A549 (cell line): ENCODE data around the gene TRPC6.

Experiments used
- EP300 ChIP-seq, 2 experiments: fragments of >200 bp; sonication (Bioruptor Twin); formaldehyde crosslinking; IDR thresholded peaks; 2 replicates in 1 of 2; 3 replicates in 1 of 2; pipeline ENCODE4 v1.6.1; 2016 to 2017
- HDAC2 ChIP-seq: fragments of 200-600 bp; sonication (generic); IDR thresholded peaks from 2 replicates; pipeline ENCODE4 v1.6.1; 2016
- HOXA7 ChIP-seq: fragments of 250-450 bp; sonication (Bioruptor Pico); IDR thresholded peaks from 2 replicates; pipeline ENCODE4 v1.5.0; 2020; ENCODE audit warnings: mild to moderate bottlenecking, moderate library complexity
- JUN ChIP-seq, 2 experiments: fragments of >200 bp; sonication (Bioruptor Twin); formaldehyde crosslinking; IDR thresholded peaks; 2 replicates in 1 of 2; 3 replicates in 1 of 2; pipeline ENCODE4 v1.6.1; 2016 to 2017
- NFE2L2 ChIP-seq: fragments of 150-350 bp; conservative IDR thresholded peaks from 2 replicates; pipeline ENCODE4 v1.6.1; 2014; ENCODE audit warnings: low read length
- NR3C1 ChIP-seq: fragments of >200 bp; sonication (Bioruptor Twin); formaldehyde crosslinking; IDR thresholded peaks from 3 replicates; pipeline ENCODE4 v1.6.1; 2017
- POLR2A ChIP-seq: IDR thresholded peaks from 2 replicates; pipeline ENCODE4 v1.6.1; 2012; ENCODE audit warnings: mild to moderate bottlenecking, low read length
- RAD21 ChIP-seq, 2 experiments: fragments of >200 bp in 1 of 2; sonication (Bioruptor Twin) in 1 of 2; formaldehyde crosslinking in 1 of 2; IDR thresholded peaks in 1 of 2; conservative IDR thresholded peaks in 1 of 2; 2 replicates in 1 of 2; 3 replicates in 1 of 2; pipeline ENCODE4 v1.6.1; 2012 to 2018; ENCODE audit warnings: inconsistent platforms in 1 of 2
- SMC3 ChIP-seq: fragments of >200 bp; sonication (Bioruptor Twin); formaldehyde crosslinking; IDR thresholded peaks from 3 replicates; pipeline ENCODE4 v1.6.1; 2018; ENCODE audit warnings: inconsistent platforms
- TF ChIP-seq, protein P1 (sequence below): fragments of >200 bp; sonication (Bioruptor Twin); formaldehyde crosslinking; IDR thresholded peaks from 3 replicates; pipeline ENCODE4 v1.5.1; 2016
- TF ChIP-seq, protein P2 (sequence below): IDR thresholded peaks from 2 replicates; pipeline ENCODE4 v1.6.1; 2012
- TF ChIP-seq, protein P3 (sequence below): IDR thresholded peaks from 2 replicates; pipeline ENCODE4 v1.6.1; 2012; ENCODE audit warnings: low read depth, borderline replicate concordance
- TF ChIP-seq, protein P4 (sequence below): fragments of 450-650 bp; IDR thresholded peaks from 2 replicates; pipeline ENCODE4 v1.6.1; 2014; ENCODE audit warnings: antibody characterized with exemption

DNA sequence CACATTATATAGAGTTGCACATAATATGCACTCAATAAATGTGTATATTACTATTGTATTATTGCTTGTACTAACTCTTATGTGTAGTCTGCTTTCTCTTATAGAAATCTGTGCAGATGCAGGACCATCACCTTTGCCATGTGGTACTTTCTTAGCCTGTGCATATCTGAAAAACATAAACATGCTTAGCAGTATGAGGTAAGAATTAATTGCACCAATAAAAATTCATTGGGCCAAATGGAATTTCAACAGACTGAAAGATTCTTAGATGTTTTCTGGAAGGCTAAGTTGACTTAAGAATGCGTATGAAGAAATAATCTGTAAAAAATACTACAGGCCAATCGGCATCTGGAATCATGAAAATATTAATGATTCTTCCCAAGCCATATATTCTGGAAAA is 55.3 kb downstream of the TRPC6 start:
- TF ChIP-seq RAD21 (conservative IDR thresholded peaks at IDR 0.05 in 1 of 2, IDR thresholded peaks at IDR 0.05 in 1 of 2), result no peak
- TF ChIP-seq EP300 (IDR thresholded peaks at IDR 0.05), result no peak
- TF ChIP-seq, protein P1, sequence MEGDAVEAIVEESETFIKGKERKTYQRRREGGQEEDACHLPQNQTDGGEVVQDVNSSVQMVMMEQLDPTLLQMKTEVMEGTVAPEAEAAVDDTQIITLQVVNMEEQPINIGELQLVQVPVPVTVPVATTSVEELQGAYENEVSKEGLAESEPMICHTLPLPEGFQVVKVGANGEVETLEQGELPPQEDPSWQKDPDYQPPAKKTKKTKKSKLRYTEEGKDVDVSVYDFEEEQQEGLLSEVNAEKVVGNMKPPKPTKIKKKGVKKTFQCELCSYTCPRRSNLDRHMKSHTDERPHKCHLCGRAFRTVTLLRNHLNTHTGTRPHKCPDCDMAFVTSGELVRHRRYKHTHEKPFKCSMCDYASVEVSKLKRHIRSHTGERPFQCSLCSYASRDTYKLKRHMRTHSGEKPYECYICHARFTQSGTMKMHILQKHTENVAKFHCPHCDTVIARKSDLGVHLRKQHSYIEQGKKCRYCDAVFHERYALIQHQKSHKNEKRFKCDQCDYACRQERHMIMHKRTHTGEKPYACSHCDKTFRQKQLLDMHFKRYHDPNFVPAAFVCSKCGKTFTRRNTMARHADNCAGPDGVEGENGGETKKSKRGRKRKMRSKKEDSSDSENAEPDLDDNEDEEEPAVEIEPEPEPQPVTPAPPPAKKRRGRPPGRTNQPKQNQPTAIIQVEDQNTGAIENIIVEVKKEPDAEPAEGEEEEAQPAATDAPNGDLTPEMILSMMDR, result no peak
- TF ChIP-seq, protein P2, sequence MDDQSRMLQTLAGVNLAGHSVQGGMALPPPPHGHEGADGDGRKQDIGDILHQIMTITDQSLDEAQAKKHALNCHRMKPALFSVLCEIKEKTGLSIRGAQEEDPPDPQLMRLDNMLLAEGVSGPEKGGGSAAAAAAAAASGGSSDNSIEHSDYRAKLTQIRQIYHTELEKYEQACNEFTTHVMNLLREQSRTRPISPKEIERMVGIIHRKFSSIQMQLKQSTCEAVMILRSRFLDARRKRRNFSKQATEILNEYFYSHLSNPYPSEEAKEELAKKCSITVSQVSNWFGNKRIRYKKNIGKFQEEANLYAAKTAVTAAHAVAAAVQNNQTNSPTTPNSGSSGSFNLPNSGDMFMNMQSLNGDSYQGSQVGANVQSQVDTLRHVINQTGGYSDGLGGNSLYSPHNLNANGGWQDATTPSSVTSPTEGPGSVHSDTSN, result no peak
- no peak for TF ChIP-seq HOXA7
- TF ChIP-seq HDAC2, result no peak
- TF ChIP-seq, protein P3, sequence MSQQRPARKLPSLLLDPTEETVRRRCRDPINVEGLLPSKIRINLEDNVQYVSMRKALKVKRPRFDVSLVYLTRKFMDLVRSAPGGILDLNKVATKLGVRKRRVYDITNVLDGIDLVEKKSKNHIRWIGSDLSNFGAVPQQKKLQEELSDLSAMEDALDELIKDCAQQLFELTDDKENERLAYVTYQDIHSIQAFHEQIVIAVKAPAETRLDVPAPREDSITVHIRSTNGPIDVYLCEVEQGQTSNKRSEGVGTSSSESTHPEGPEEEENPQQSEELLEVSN, result no peak
- no peak for TF ChIP-seq NR3C1
- no peak for TF ChIP-seq SMC3
- no peak for TF ChIP-seq POLR2A
- TF ChIP-seq, protein P4, sequence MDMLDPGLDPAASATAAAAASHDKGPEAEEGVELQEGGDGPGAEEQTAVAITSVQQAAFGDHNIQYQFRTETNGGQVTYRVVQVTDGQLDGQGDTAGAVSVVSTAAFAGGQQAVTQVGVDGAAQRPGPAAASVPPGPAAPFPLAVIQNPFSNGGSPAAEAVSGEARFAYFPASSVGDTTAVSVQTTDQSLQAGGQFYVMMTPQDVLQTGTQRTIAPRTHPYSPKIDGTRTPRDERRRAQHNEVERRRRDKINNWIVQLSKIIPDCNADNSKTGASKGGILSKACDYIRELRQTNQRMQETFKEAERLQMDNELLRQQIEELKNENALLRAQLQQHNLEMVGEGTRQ, result no peak
- TF ChIP-seq JUN (IDR thresholded peaks at IDR 0.05), result no peak
- TF ChIP-seq NFE2L2, result no peak
